Neutrophil (primary cell): ENCODE results near the gene BCAS1.

Experiments used
- H3K27ac ChIP-seq: fragments of 200-600 bp; sonication (generic); 2 replicates; pipeline ENCODE4 v1.5.1; 2016; ENCODE audit warnings: mild to moderate bottlenecking, moderate library complexity
- H3K27me3 ChIP-seq: fragments of 200-600 bp; sonication (generic); 2 replicates; pipeline ENCODE4 v1.6.0; 2016; ENCODE audit warnings: mild to moderate bottlenecking
- H3K36me3 ChIP-seq: fragments of 200-600 bp; sonication (generic); 2 replicates; pipeline ENCODE4 v1.5.1; 2017
- H3K4me1 ChIP-seq, 2 experiments: fragments of 200-600 bp in 1 of 2; sonication (generic) in 1 of 2; 1 replicate in 1 of 2; 2 replicates in 1 of 2; pipeline versions ENCODE4 v1.5.1 to v1.6.1; 2013 to 2016; ENCODE audit warnings: low read depth in 1 of 2, low read length in 1 of 2, mild to moderate bottlenecking in 1 of 2, moderate library complexity in 1 of 2; ENCODE audit not compliant: control insufficient read depth in 1 of 2, insufficient read depth in 1 of 2
- H3K4me3 ChIP-seq, 2 experiments: fragments of 200-600 bp in 1 of 2; sonication (generic) in 1 of 2; 1 replicate in 1 of 2; 2 replicates in 1 of 2; pipeline ENCODE4 v1.5.1; 2013 to 2016; ENCODE audit warnings: low read depth in 1 of 2, low read length in 1 of 2, mild to moderate bottlenecking in 1 of 2, moderate library complexity in 1 of 2
- H3K9me3 ChIP-seq: fragments of 200-600 bp; sonication (generic); 2 replicates; pipeline ENCODE4 v1.5.1; 2016
- TF ChIP-seq, protein P1 (sequence below): fragments of 200-600 bp; sonication (generic); IDR thresholded peaks from 2 replicates; pipeline ENCODE4 v1.5.1; 2016; ENCODE audit warnings: antibody characterized with exemption

Gene BCAS1

DNA sequence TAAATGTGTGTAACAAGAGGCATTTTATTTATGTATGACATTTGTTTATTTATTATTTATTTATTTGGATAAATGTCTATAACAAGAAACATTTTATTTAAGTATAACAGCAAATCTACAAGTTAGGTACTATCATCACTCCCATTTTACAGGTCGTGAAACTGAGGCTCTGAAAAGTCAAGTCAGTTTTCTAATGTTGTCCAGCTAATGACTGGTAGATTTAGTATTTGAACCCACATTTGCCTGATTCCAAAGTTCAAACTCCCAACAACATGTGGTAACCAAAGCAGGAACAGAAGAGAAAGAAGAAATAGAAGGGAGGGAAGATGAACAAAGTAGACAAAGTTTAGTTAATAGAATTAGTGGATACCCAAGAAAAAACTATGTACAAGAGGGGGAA lies 32.9 kb downstream of the BCAS1 start:
- H3K27me3 ChIP-seq: peaks cover 27% of the 10 kb centered on the region
- H3K4me1 ChIP-seq: no peaks in the 10 kb centered on the region
- H3K27ac ChIP-seq: no peak overlapping the region
- H3K4me3 ChIP-seq: no peak overlapping the region
- H3K9me3 ChIP-seq: no peaks in the 10 kb centered on the region
- no peaks in the 10 kb centered on the region for H3K36me3 ChIP-seq
- TF ChIP-seq, protein P1, sequence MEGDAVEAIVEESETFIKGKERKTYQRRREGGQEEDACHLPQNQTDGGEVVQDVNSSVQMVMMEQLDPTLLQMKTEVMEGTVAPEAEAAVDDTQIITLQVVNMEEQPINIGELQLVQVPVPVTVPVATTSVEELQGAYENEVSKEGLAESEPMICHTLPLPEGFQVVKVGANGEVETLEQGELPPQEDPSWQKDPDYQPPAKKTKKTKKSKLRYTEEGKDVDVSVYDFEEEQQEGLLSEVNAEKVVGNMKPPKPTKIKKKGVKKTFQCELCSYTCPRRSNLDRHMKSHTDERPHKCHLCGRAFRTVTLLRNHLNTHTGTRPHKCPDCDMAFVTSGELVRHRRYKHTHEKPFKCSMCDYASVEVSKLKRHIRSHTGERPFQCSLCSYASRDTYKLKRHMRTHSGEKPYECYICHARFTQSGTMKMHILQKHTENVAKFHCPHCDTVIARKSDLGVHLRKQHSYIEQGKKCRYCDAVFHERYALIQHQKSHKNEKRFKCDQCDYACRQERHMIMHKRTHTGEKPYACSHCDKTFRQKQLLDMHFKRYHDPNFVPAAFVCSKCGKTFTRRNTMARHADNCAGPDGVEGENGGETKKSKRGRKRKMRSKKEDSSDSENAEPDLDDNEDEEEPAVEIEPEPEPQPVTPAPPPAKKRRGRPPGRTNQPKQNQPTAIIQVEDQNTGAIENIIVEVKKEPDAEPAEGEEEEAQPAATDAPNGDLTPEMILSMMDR: no peak

DNA sequence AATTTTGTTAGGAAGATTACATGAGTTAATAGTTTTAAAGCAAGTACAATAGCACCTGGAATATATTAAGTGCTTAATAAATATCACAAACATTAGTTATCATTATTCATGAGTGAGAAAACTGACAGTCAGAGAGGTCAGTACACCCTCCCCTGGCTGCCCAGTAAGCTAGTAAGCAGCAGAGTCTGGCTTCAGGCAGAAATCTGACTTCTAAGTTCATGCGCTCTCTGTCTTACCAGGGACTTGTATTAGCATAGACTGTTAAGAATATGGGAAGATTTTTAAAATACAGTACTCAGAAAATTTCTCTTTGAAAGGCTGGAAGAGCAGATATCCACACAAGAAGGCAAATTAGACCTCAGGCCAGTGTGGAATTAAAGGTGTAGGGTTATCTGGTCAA lies 40.8 kb downstream of the BCAS1 start:
- TF ChIP-seq, protein P1: no peak
- Histone ChIP-seq H3K27me3 (no peaks in the 10 kb centered on the region), H3K4me3 (no peak overlapping the region), H3K36me3 (no peaks in the 10 kb centered on the region), H3K27ac (no peak overlapping the region), H3K4me1 (no peaks in the 10 kb centered on the region), H3K9me3 (no peaks in the 10 kb centered on the region)

DNA sequence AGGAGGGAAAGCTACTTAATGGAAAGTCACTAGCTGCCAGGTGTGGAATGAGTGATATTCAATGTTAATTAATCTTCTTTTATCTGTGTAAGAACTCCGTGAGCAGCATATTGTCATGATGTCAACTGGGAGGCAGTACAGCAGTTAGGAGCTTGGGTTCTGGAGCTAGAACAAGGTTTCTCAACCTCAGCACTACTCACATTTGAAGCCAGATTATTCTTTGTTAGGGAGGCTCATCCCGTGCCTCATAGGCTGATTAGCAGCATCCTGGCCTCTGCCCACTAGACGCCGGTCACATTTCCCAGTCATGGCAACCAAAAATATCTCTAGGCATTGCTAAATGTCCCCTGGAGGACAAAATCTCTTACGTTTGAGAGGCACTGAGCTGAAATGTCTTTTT lies 41.2 kb downstream of the BCAS1 start:
- H3K4me1 ChIP-seq: no peaks in the 10 kb centered on the region
- H3K4me3 ChIP-seq: no peak overlapping the region
- H3K9me3 ChIP-seq: no peaks in the 10 kb centered on the region
- no peaks in the 10 kb centered on the region for H3K27me3 ChIP-seq
- no peaks in the 10 kb centered on the region for H3K36me3 ChIP-seq
- TF ChIP-seq, protein P1: no peak
- no peak overlapping the region for H3K27ac ChIP-seq

DNA sequence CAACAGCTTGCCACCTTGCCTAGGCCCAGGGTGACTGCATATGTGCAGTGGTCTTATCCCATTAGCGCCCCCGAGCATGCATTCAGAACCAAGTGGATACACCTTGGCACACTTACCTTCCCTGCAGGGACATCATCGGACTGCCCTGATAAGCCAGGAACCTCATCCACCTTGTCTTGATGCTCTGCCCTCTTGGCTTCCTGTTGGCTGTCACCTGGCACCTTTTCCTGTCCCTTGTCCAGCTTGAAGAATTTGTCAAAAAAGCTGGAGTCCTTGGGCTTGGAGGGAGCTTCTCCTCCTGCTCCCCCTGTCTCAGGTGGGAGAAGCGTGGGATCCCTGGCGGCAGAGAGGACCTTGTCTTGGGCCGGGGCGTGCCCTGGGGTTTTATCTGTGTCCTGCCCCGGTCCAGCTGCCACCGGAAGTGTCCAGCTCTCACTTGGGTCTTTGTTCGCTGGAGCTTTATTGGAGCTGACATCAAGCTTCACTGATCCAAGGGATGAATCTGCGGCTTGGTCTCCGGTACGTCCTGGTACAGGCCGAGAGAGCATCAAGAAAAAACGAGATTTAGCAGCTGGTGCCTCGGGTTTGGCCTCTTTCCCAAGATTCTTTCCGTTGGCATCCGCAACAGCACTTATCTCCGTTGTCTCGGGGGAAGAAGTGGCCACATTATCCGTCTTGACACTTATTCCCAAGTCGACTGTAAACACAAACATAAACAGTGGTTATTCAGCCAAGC lies 42.0 kb downstream of the BCAS1 start:
- TF ChIP-seq, protein P1: no peak
- Histone ChIP-seq H3K9me3 (no peaks in the 10 kb centered on the region), H3K27ac (no peak overlapping the region)

DNA sequence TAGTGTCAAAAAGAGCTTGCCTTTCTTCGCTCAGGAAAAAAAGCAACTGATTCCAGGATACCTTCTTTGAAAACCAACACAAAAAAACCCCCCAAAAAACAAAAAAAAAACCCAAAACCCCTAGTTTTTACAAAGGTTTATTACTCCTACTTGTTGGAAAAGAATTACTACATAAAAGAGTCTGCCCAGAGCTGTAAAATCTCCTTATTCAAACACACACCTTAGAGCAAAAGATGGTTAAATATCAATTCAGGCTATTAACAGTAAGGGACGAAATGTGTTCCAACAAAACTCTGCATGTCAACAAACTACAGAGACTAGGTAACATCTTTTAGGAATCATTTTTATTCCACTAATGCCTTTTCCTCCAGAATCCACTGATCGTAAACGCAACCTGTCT lies 42.7 kb downstream of the BCAS1 start:
- Histone ChIP-seq H3K27me3 (no peaks in the 10 kb centered on the region), H3K9me3 (no peaks in the 10 kb centered on the region), H3K4me3 (no peak overlapping the region), H3K27ac (no peak overlapping the region), H3K4me1 (no peaks in the 10 kb centered on the region), H3K36me3 (no peaks in the 10 kb centered on the region)
- TF ChIP-seq, protein P1: no peak

More for the DNA sequence above, 42.0 kb downstream of the BCAS1 start:
- no peaks in the 10 kb centered on the region for H3K27me3 ChIP-seq
- H3K36me3 ChIP-seq: no peaks in the 10 kb centered on the region
- H3K4me3 ChIP-seq: no peak overlapping the region
- no peaks in the 10 kb centered on the region for H3K4me1 ChIP-seq
